ENCODE measurements around the gene NAA40. TPM values are rescaled to one million over a fixed set of nuclear protein-coding genes. Genes with fewer than 3 reads are reported as not detected.
A peak's percentile ranks its signal among the peaks of the same experiment; 100 is the strongest.

Gene NAA40
- total RNA-seq, 1 experiment from 2014 or later: 44.4 TPM

DNA sequence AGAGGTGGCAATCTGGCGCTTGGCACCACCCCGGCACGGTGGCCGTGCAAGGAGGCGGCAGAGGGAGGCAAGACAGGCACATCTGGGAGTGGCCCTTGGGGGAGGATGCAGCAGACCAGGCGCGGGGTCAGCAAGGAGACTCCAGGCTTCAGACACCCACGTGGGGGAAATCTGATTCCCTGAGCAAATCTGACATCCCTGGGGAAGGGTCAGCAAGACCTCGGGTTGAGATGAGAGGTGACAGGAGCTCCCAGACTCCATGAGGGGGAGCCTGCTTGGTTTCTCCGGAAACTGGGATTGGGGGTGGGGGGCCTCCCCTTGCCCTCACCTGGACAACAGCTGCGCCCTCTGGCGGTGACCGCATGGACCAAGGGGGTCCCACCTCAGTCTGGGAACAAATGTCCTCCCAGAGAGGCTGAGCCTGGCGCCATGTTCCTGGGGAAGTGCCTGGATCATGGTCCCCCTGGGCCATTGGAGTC is 17.8 kb upstream of the NAA40 start:
- WGBS (ENCODE audit: extremely low coverage, insufficient read length, low lambda C conversion rate): no CpG with 5 or more reads among the region's 14 CpGs
- Mint-ChIP-seq H3K4me3 (peak overlapping the region; percentile 66 to 82), H3K4me1 (peaks cover 19 to 21% of the 10 kb centered on the region in 2 experiments), H3K27me3 (ENCODE audit: low read depth) (peaks cover 29% of the 10 kb centered on the region), H3K27ac (peak overlapping the region; percentile 61 to 92 (median 64); a peak in 5 of 7 replicates), H3K36me3 (ENCODE audit: insufficient read depth in 1 of 3, low read depth in 3 of 3) (peaks cover 0 to 8% (median 4%) of the 10 kb centered on the region in 3 experiments; a peak in 5 of 7 replicates), H3K9me3 (peaks cover 5% of the 10 kb centered on the region in 2 experiments; a peak in 4 of 5 replicates)
- Histone ChIP-seq H3K9me3 (ENCODE audit: control insufficient read depth, low read depth, low read length) (no peaks in the 10 kb centered on the region), H3K9ac (ENCODE audit: extremely low read depth, insufficient read length, low read length) (no peak overlapping the region), H3K79me1 (ENCODE audit: insufficient read depth, low read depth, low read length, poor library complexity, severe bottlenecking) (no peaks in the 10 kb centered on the region), H3K4ac (ENCODE audit: low read depth, low read length) (no peak overlapping the region), H3K14ac (ENCODE audit: insufficient read depth, low read length) (no peak overlapping the region), H3K18ac (ENCODE audit: insufficient read length, low read depth, low read length) (peak overlapping the region; percentile 70), H2BK20ac (ENCODE audit: low read depth, low read length, poor library complexity, severe bottlenecking) (no peak overlapping the region), H3K23me2 (ENCODE audit: insufficient read length, low read depth, low read length, poor library complexity, severe bottlenecking) (peaks cover 25% of the 10 kb centered on the region), H4K20me1 (ENCODE audit: control insufficient read depth, insufficient read depth, insufficient read length) (no peaks in the 10 kb centered on the region), H3K79me2 (ENCODE audit: insufficient read depth, low read length) (peaks cover under 1% of the 10 kb centered on the region; the same call in 1 of the 2 replicates), H3T11ph (ENCODE audit: low read length) (no peak overlapping the region), H3K56ac (ENCODE audit: insufficient read length, low read depth, low read length) (no peak overlapping the region), H2BK5ac (ENCODE audit: insufficient read length, low read length) (no peak overlapping the region), H2BK15ac (ENCODE audit: low read depth, low read length) (no peak overlapping the region), H4K91ac (ENCODE audit: insufficient read length, low read depth, low read length) (no peak overlapping the region), H3K4me1 (ENCODE audit: insufficient read depth, low read length) (peaks cover 3% of the 10 kb centered on the region), H2BK120ac (ENCODE audit: low read depth, low read length, poor library complexity, severe bottlenecking) (no peak overlapping the region), H2BK12ac (ENCODE audit: insufficient read length, low read depth, low read length) (no peak overlapping the region), H3K23ac (ENCODE audit: insufficient read length, low read depth, low read length) (no peak overlapping the region), H3K4me2 (ENCODE audit: insufficient read depth, insufficient read length, low read length) (peak overlapping the region; percentile 67), H3K27me3 (ENCODE audit: insufficient read depth, low read length) (no peaks in the 10 kb centered on the region), H2AK5ac (ENCODE audit: insufficient read length, low read length) (no peak overlapping the region), H3K27ac (ENCODE audit: insufficient read length, low read depth, low read length) (no peak overlapping the region), H2AFZ (ENCODE audit: low read length) (no peak overlapping the region), H4K5ac (ENCODE audit: insufficient read length, low read depth, low read length) (no peak overlapping the region), H4K8ac (replicated peaks; ENCODE audit: insufficient read length, low read depth, low read length) (no peak overlapping the region)
- DNase-seq: peak; percentile 86
- TF ChIP-seq, protein P1, sequence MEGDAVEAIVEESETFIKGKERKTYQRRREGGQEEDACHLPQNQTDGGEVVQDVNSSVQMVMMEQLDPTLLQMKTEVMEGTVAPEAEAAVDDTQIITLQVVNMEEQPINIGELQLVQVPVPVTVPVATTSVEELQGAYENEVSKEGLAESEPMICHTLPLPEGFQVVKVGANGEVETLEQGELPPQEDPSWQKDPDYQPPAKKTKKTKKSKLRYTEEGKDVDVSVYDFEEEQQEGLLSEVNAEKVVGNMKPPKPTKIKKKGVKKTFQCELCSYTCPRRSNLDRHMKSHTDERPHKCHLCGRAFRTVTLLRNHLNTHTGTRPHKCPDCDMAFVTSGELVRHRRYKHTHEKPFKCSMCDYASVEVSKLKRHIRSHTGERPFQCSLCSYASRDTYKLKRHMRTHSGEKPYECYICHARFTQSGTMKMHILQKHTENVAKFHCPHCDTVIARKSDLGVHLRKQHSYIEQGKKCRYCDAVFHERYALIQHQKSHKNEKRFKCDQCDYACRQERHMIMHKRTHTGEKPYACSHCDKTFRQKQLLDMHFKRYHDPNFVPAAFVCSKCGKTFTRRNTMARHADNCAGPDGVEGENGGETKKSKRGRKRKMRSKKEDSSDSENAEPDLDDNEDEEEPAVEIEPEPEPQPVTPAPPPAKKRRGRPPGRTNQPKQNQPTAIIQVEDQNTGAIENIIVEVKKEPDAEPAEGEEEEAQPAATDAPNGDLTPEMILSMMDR (conservative IDR thresholded peaks at IDR 0.05): peak; percentile 92

All from H9 (cell line).